Measurements from ENCODE around the gene EXOC6B. TPM values are rescaled to one million over a fixed set of nuclear protein-coding genes. Genes with fewer than 3 reads are reported as not detected.

EXOC6B gene
- total and polyA plus RNA-seq, 9 of the 15 experiments (the other 6 are each of a cell fraction or from before 2014, with no cell fraction given) = 0.28 to 4.2 (median 2.0) TPM

DNA sequence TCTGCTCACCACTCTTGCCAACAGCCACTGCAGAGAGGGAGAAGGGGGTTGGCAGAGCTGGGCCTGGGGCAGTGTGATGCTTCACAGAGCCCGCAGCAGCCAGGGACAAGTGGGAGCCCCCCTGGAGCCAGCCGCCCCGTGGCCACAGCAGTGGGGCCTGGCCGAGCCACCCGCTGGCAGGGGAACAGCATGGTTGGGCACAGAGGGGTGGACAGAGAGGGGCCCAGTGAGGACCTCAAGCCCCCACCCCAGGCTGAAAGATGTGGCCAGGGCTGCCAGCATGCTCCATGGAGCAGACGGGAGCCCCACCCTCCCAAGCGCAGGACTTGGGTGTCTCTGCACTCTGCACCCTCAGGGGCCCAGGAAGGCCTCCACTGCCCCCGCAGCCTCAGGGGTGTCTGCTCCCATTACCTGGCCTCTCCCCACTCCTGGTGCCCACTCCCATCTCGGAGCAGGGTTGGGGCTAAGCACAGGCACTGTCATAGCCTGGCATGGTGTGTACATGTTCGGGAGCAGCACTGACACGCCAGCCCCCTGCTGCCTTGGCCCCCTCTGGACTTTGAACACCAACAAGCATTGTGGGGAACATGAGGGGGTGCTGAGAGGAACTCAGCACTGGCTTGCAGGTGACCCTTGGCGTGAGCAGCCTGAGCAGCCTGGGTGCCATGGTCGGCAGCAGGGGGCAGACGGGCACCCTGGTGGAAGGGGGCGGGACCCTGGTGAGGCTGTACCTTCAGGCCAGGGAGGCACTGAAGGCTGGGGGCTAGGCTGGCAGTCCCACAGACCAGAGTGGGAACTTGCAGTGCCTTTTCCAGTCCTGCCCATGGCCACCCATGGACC is 398.6 kb downstream of the EXOC6B start:
- Histone ChIP-seq H3K36me3 (ENCODE audit: control insufficient read depth, insufficient read depth, low read length) (no peaks in the 10 kb centered on the region), H4K20me1 (replicated peaks; ENCODE audit: control insufficient read depth, insufficient read depth, low read length) (no peaks in the 10 kb centered on the region), H3K9me1 (ENCODE audit: control insufficient read depth, insufficient read depth, low read length) (no peaks in the 10 kb centered on the region), H3K4me2 (ENCODE audit: insufficient read depth, low read length) (no peak overlapping the region), H3K27ac (ENCODE audit: extremely low read depth, low read depth, low read length) (no peak overlapping the region), H3K4me3 (no peak overlapping the region), H3K27me3 (ENCODE audit: control insufficient read depth in 2 of 2, insufficient read depth in 2 of 2, low read length in 2 of 2) (no peaks in the 10 kb centered on the region), H3K4me1 (replicated peaks in 1 of 2; ENCODE audit: control insufficient read depth in 2 of 2, insufficient read depth in 2 of 2, low read length in 2 of 2) (peaks cover 0 to 11% of the 10 kb centered on the region in 2 experiments; a peak in 2 of 5 replicates), H3K9me3 (replicated peaks; ENCODE audit: control insufficient read depth, insufficient read depth, low read depth, low read length) (no peaks in the 10 kb centered on the region), H3K9ac (ENCODE audit: insufficient read depth in 1 of 2, low read depth in 2 of 2, low read length in 2 of 2) (no peak overlapping the region), H3K79me2 (ENCODE audit: control insufficient read depth, insufficient read depth, low read length) (no peaks in the 10 kb centered on the region), H2AFZ (ENCODE audit: low read depth, low read length) (no peak overlapping the region)
- no peak for DNase-seq (ENCODE audit: extremely low read depth in 1 of 4, low spot score in 3 of 4)
- ChIA-PET CTCF (ENCODE audit: low intra/inter-chr PET ratio) (no interaction called here), POLR2A (no interaction called here)
- no peak for FAIRE-seq
- TF ChIP-seq, protein P1, sequence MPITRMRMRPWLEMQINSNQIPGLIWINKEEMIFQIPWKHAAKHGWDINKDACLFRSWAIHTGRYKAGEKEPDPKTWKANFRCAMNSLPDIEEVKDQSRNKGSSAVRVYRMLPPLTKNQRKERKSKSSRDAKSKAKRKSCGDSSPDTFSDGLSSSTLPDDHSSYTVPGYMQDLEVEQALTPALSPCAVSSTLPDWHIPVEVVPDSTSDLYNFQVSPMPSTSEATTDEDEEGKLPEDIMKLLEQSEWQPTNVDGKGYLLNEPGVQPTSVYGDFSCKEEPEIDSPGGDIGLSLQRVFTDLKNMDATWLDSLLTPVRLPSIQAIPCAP (CRISPR knock-in tag; IDR thresholded peaks at IDR 0.05; ENCODE audit: borderline replicate concordance) = no peak
- TF ChIP-seq SAP30 (IDR thresholded peaks at IDR 0.05; ENCODE audit: borderline replicate concordance, insufficient read depth, low read depth, low read length, poor library complexity, severe bottlenecking) = no peak
- WGBS (ENCODE audit: insufficient coverage, low coverage, missing lambda C conversion rate) = 30% methylated on average over 11 of the region's 15 CpGs
- intact Hi-C loops (cut with micrococcal nuclease) (no loop called here), in situ Hi-C loops (cut with MboI) (no loop called here)
- no TSS peak for BruUV-seq (replicated peaks)
- ATAC-seq = no peak

DNA sequence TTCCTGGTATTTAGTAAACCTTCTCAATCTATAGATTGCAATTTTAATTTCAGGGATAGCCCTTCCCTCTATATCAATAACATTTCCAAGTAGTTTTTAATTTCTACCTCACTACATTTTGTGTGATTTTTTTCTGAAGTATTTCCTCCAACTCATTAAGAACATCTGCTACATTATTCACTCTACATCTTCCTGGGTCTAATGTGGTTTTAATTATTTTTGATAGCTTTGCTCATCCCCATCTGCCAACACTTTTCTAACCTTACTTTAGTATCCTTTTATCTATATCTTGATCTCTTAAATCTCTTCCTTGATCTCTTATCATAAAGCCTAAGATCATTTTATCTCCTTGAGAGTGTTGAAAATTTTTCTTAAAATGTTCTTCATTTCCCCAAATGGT is 399.8 kb downstream of the EXOC6B start:
- Histone ChIP-seq H3K27ac (ENCODE audit: extremely low read depth, low read depth, low read length) (no peak overlapping the region), H3K9me3 (replicated peaks; ENCODE audit: control insufficient read depth, insufficient read depth, low read depth, low read length) (no peaks in the 10 kb centered on the region), H3K4me1 (replicated peaks in 1 of 2; ENCODE audit: control insufficient read depth in 2 of 2, insufficient read depth in 2 of 2, low read length in 2 of 2) (peaks cover 0 to 11% of the 10 kb centered on the region in 2 experiments; a peak in 2 of 5 replicates), H3K4me2 (ENCODE audit: insufficient read depth, low read length) (no peak overlapping the region), H3K4me3 (no peak overlapping the region), H4K20me1 (replicated peaks; ENCODE audit: control insufficient read depth, insufficient read depth, low read length) (no peaks in the 10 kb centered on the region), H3K9me1 (ENCODE audit: control insufficient read depth, insufficient read depth, low read length) (no peaks in the 10 kb centered on the region), H3K27me3 (ENCODE audit: control insufficient read depth in 2 of 2, insufficient read depth in 2 of 2, low read length in 2 of 2) (no peaks in the 10 kb centered on the region), H2AFZ (ENCODE audit: low read depth, low read length) (no peak overlapping the region), H3K79me2 (ENCODE audit: control insufficient read depth, insufficient read depth, low read length) (no peaks in the 10 kb centered on the region), H3K9ac (ENCODE audit: insufficient read depth in 1 of 2, low read depth in 2 of 2, low read length in 2 of 2) (no peak overlapping the region), H3K36me3 (ENCODE audit: control insufficient read depth, insufficient read depth, low read length) (no peaks in the 10 kb centered on the region)
- POLR2A ChIA-PET = no interaction called here
- intact Hi-C loops (cut with micrococcal nuclease) (no loop called here), in situ Hi-C loops (cut with MboI) (no loop called here)
- DNase-seq (ENCODE audit: extremely low read depth in 1 of 4, low spot score in 3 of 4) = no peak
- CTCF ChIA-PET (ENCODE audit: low intra/inter-chr PET ratio) = no interaction called here
- ATAC-seq = no peak
- no TSS peak for BruUV-seq (replicated peaks)
- FAIRE-seq = no peak
- TF ChIP-seq, protein P1 (CRISPR knock-in tag; IDR thresholded peaks at IDR 0.05; ENCODE audit: borderline replicate concordance) = no peak
- TF ChIP-seq, protein P2, sequence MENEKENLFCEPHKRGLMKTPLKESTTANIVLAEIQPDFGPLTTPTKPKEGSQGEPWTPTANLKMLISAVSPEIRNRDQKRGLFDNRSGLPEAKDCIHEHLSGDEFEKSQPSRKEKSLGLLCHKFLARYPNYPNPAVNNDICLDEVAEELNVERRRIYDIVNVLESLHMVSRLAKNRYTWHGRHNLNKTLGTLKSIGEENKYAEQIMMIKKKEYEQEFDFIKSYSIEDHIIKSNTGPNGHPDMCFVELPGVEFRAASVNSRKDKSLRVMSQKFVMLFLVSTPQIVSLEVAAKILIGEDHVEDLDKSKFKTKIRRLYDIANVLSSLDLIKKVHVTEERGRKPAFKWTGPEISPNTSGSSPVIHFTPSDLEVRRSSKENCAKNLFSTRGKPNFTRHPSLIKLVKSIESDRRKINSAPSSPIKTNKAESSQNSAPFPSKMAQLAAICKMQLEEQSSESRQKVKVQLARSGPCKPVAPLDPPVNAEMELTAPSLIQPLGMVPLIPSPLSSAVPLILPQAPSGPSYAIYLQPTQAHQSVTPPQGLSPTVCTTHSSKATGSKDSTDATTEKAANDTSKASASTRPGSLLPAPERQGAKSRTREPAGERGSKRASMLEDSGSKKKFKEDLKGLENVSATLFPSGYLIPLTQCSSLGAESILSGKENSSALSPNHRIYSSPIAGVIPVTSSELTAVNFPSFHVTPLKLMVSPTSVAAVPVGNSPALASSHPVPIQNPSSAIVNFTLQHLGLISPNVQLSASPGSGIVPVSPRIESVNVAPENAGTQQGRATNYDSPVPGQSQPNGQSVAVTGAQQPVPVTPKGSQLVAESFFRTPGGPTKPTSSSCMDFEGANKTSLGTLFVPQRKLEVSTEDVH (IDR thresholded peaks at IDR 0.05; ENCODE audit: low read depth, partially characterized antibody) = no peak
- TF ChIP-seq TEAD1 (CRISPR knock-in tag; IDR thresholded peaks at IDR 0.05) (no peak), BCL6 (CRISPR knock-in tag; IDR thresholded peaks at IDR 0.05) (no peak), NFE2L1 (tag; IDR thresholded peaks at IDR 0.05; ENCODE audit: borderline replicate concordance, low read depth) (no peak), DIDO1 (tag; IDR thresholded peaks at IDR 0.05; ENCODE audit: low read depth) (no peak), SMAD3 (CRISPR knock-in tag; conservative IDR thresholded peaks at IDR 0.05) (no peak), NR3C1 (CRISPR knock-in tag; IDR thresholded peaks at IDR 0.05) (no peak), BDP1 (IDR thresholded peaks at IDR 0.05; ENCODE audit: insufficient read depth, insufficient read length) (no peak)

All from K562 (cell line).